ENCODE results near the gene LUZP4. TPM values are rescaled to one million over a fixed set of nuclear protein-coding genes. Genes with fewer than 3 reads are reported as not detected.
A peak's percentile ranks its signal among the peaks of the same experiment; 100 is the strongest.

The LUZP4 gene
- total and polyA plus RNA-seq, 8 donors = not detected

GRCh38 chrX:115332832-115333231 lies 43.3 kb downstream of the LUZP4 start:
- Histone ChIP-seq H3K4me1 (no peaks in the 10 kb centered on the region), H3K4me3 (no peak overlapping the region), H3K9me3 (no peaks in the 10 kb centered on the region), H3K27ac (no peak overlapping the region), H3K27me3 (peaks cover 0 to 16% (median 0%) of the 10 kb centered on the region in 4 donors), H3K36me3 (no peaks in the 10 kb centered on the region)
- ATAC-seq = no peak
- WGBS, 2 donors = 20 to 44% methylated on average over 4 of the region's 4 CpGs
- no peak for DNase-seq
- TF ChIP-seq CTCF (IDR thresholded peaks at IDR 0.05) = no peak
- no peak for FAIRE-seq
- intact Hi-C loops (cut with DNase I) = loop anchor here in 1 of 3 donors (5.0 kb wide), 1 partner anchor 309 kb away; no protein-coding TSS in a partner anchor

- 38 to 50% methylated on average over 6 of the region's 6 CpGs for WGBS, 2 donors
- intact Hi-C loops (cut with DNase I) = loop anchor here in 1 of 3 donors (5.0 kb wide), 1 partner anchor 309 kb away; no protein-coding TSS in a partner anchor
- FAIRE-seq = no peak
These were observed 43.9 kb downstream of the LUZP4 start for GRCh38 chrX:115333446-115333845.

GRCh38 chrX:115337491-115338144 lies 48.1 kb downstream of the LUZP4 start:
- no peaks in the 10 kb centered on the region for H3K9me3 ChIP-seq
- intact Hi-C loops (cut with DNase I) = no loop called here
- no peak overlapping the region for H3K27ac ChIP-seq
- H3K4me3 ChIP-seq = no peak overlapping the region
- DNase-seq (no peak), ATAC-seq (peak in 1 of 4 donors; percentile 20), FAIRE-seq (no peak)
- no peaks in the 10 kb centered on the region for H3K4me1 ChIP-seq
- peaks cover 0 to 11% (median 0%) of the 10 kb centered on the region in 4 donors for H3K27me3 ChIP-seq
- no peak for TF ChIP-seq CTCF (IDR thresholded peaks at IDR 0.05)
- 66 to 68% methylated on average over 5 of the region's 5 CpGs for WGBS, 2 donors
- H3K36me3 ChIP-seq = no peaks in the 10 kb centered on the region

More at GRCh38 chrX:115333446-115333845, 43.9 kb downstream of the LUZP4 start:
- H3K36me3 ChIP-seq = no peaks in the 10 kb centered on the region
- no peaks in the 10 kb centered on the region for H3K9me3 ChIP-seq
- no peak for ATAC-seq
- TF ChIP-seq CTCF (IDR thresholded peaks at IDR 0.05) = no peak
- no peak overlapping the region for H3K4me3 ChIP-seq
- H3K27me3 ChIP-seq = peaks cover 0 to 17% (median 0%) of the 10 kb centered on the region in 4 donors
- no peak overlapping the region for H3K27ac ChIP-seq
- no peaks in the 10 kb centered on the region for H3K4me1 ChIP-seq
- DNase-seq = no peak

- intact Hi-C loops (cut with DNase I) = no loop called here
- FAIRE-seq = no peak
- DNase-seq = no peak
- Histone ChIP-seq H3K9me3 (no peaks in the 10 kb centered on the region), H3K4me3 (no peak overlapping the region), H3K27ac (no peak overlapping the region), H3K36me3 (no peaks in the 10 kb centered on the region), H3K27me3 (peaks cover 0 to 14% (median 0%) of the 10 kb centered on the region in 4 donors), H3K4me1 (peaks cover 0 to 3% (median 0%) of the 10 kb centered on the region in 3 donors)
- no peak for ATAC-seq
- TF ChIP-seq CTCF (IDR thresholded peaks at IDR 0.05) = no peak
- WGBS, 2 donors = 63 to 64% methylated on average over 3 of the region's 3 CpGs
These were observed 50.0 kb downstream of the LUZP4 start for GRCh38 chrX:115339441-115340025.

GRCh38 chrX:115341421-115341820 lies 51.9 kb downstream of the LUZP4 start:
- no peaks in the 10 kb centered on the region for H3K36me3 ChIP-seq
- no peaks in the 10 kb centered on the region for H3K9me3 ChIP-seq
- peaks cover 0 to 14% (median 0%) of the 10 kb centered on the region in 4 donors for H3K27me3 ChIP-seq
- WGBS, 2 donors = 38 to 43% methylated on average over 1 of the region's 1 CpG
- peaks cover 0 to 8% (median 0%) of the 10 kb centered on the region in 3 donors for H3K4me1 ChIP-seq
- FAIRE-seq (no peak), DNase-seq (no peak), ATAC-seq (no peak)
- no peak for TF ChIP-seq CTCF (IDR thresholded peaks at IDR 0.05)
- intact Hi-C loops (cut with DNase I) = no loop called here
- H3K4me3 ChIP-seq = no peak overlapping the region
- H3K27ac ChIP-seq = no peak overlapping the region

Data from pancreas (tissue), 10 donors.